Mesenchymal stem cell (in vitro differentiated cells and primary cell): ENCODE measurements around the gene GOLGA6L10.

Experiments
- DNase-seq: peaks from one replicate; pipeline ENCODE4 v3.0.0-alpha.2; 2013
- H2AFZ ChIP-seq: one replicate; pipeline ENCODE4 v1.6.1; 2013; ENCODE audit warnings: low read depth, mild to moderate bottlenecking, control low read depth, inconsistent platforms, low read length, moderate library complexity
- H2AK5ac ChIP-seq: 2 replicates; pipeline ENCODE4 v1.6.1; 2013; ENCODE audit warnings: low read length, moderate library complexity, mild to moderate bottlenecking, inconsistent platforms; ENCODE audit not compliant: severe bottlenecking
- H2BK120ac ChIP-seq: one replicate; pipeline ENCODE4 v1.6.1; 2013; ENCODE audit warnings: low read depth, mild to moderate bottlenecking, inconsistent platforms, low read length, moderate library complexity
- H2BK12ac ChIP-seq, 2 experiments: one replicate each; pipeline ENCODE4 v1.6.1; 2013; ENCODE audit warnings: inconsistent platforms in 2 of 2, low read length in 2 of 2, mild to moderate bottlenecking in 2 of 2, moderate library complexity in 2 of 2, control low read depth in 1 of 2
- H2BK15ac ChIP-seq: one replicate; pipeline ENCODE4 v1.6.1; 2013; ENCODE audit warnings: mild to moderate bottlenecking, low read depth, inconsistent platforms; ENCODE audit not compliant: poor library complexity, severe bottlenecking
- H2BK5ac ChIP-seq: 2 replicates; pipeline ENCODE4 v1.6.1; 2013; ENCODE audit warnings: low read depth, mild to moderate bottlenecking, low read length, control low read depth, inconsistent platforms; ENCODE audit not compliant: poor library complexity, severe bottlenecking
- H3K14ac ChIP-seq, 2 experiments: one replicate each; pipeline ENCODE4 v1.6.1; 2013; ENCODE audit warnings: inconsistent platforms in 2 of 2, low read length in 2 of 2, control low read depth in 1 of 2, mild to moderate bottlenecking in 1 of 2, moderate library complexity in 1 of 2
- H3K18ac ChIP-seq, 2 experiments: one replicate each; pipeline ENCODE4 v1.6.1; 2013; ENCODE audit warnings: inconsistent platforms in 2 of 2, low read length in 2 of 2, control low read depth in 1 of 2, low read depth in 1 of 2, mild to moderate bottlenecking in 1 of 2
- H3K23ac ChIP-seq, 2 experiments: one replicate each; pipeline ENCODE4 v1.6.1; 2013; ENCODE audit warnings: inconsistent platforms in 2 of 2, low read length in 2 of 2, mild to moderate bottlenecking in 2 of 2, moderate library complexity in 2 of 2, control low read depth in 1 of 2
- H3K27ac ChIP-seq: 2 replicates; pipeline ENCODE4 v1.5.1; 2013; ENCODE audit warnings: mild to moderate bottlenecking, moderate library complexity, low read length, control low read depth, inconsistent platforms; ENCODE audit not compliant: poor library complexity, severe bottlenecking
- H3K27me3 ChIP-seq, 2 experiments: 2 replicates each; pipeline versions ENCODE4 v1.6.1 to v1.7.0; 2013; ENCODE audit warnings: low read length in 2 of 2, mild to moderate bottlenecking in 2 of 2, moderate library complexity in 2 of 2, control low read depth in 1 of 2, inconsistent platforms in 1 of 2; ENCODE audit not compliant: control insufficient read depth in 1 of 2, insufficient read depth in 1 of 2
- H3K36me3 ChIP-seq, 2 experiments: 2 replicates each; pipeline versions ENCODE4 v1.6.1 to v1.7.0; 2013; ENCODE audit warnings: low read length in 2 of 2, control low read depth in 1 of 2, inconsistent platforms in 1 of 2, low read depth in 1 of 2, mild to moderate bottlenecking in 1 of 2; ENCODE audit not compliant: insufficient read depth in 2 of 2, control insufficient read depth in 1 of 2
- H3K4ac ChIP-seq, 2 experiments: one replicate each; pipeline ENCODE4 v1.6.1; 2013; ENCODE audit warnings: inconsistent platforms in 2 of 2, low read length in 2 of 2, mild to moderate bottlenecking in 2 of 2, moderate library complexity in 2 of 2, control low read depth in 1 of 2, low read depth in 1 of 2
- H3K4me1 ChIP-seq: 2 replicates; pipeline ENCODE4 v1.6.1; 2013; ENCODE audit warnings: low read depth, low read length, control low read depth; ENCODE audit not compliant: control insufficient read depth, insufficient read depth
- H3K4me2 ChIP-seq: 2 replicates; pipeline ENCODE4 v1.6.1; 2013; ENCODE audit warnings: low read length, mild to moderate bottlenecking, inconsistent platforms; ENCODE audit not compliant: poor library complexity, severe bottlenecking
- H3K4me3 ChIP-seq, 2 experiments: 2 replicates each; pipeline versions ENCODE4 v1.5.1 to v1.7.0; 2013; ENCODE audit warnings: low read length in 2 of 2, mild to moderate bottlenecking in 2 of 2, control low read depth in 1 of 2, low read depth in 1 of 2; ENCODE audit not compliant: insufficient read depth in 1 of 2
- H3K79me1 ChIP-seq: replicated peaks from 2 replicates; pipeline ENCODE4 v1.6.1; 2013; ENCODE audit warnings: mild to moderate bottlenecking, control low read depth, low read length, inconsistent platforms; ENCODE audit not compliant: poor library complexity, severe bottlenecking
- H3K9ac ChIP-seq: 2 replicates; pipeline ENCODE4 v1.7.0; 2013; ENCODE audit warnings: mild to moderate bottlenecking, low read length, moderate library complexity
- H3K9me3 ChIP-seq: 2 replicates; pipeline ENCODE4 v1.7.0; 2013; ENCODE audit warnings: mild to moderate bottlenecking, low read length; ENCODE audit not compliant: control insufficient read depth
- H4K8ac ChIP-seq: one replicate; pipeline ENCODE4 v1.6.1; 2013; ENCODE audit warnings: inconsistent platforms, mild to moderate bottlenecking, low read length, moderate library complexity
- H4K91ac ChIP-seq: one replicate; pipeline ENCODE4 v1.6.1; 2013; ENCODE audit warnings: mild to moderate bottlenecking, low read length, inconsistent platforms
- WGBS: methylation state at CpG from one replicate; pipeline ENCODE4 v1.1.7; 2013; ENCODE audit warnings: mixed read lengths; 5-methylcytosine and 5-hydroxymethylcytosine counted together

Gene GOLGA6L10

GRCh38 chr15:82306791-82307713 is 42.2 kb downstream of the GOLGA6L10 start:
- Histone ChIP-seq H3K14ac (peak overlapping the region in 1 of 2 experiments; percentile 2), H3K36me3 (no peaks in the 10 kb centered on the region), H2AK5ac (no peak overlapping the region), H3K27ac (no peak overlapping the region), H2BK12ac (no peak overlapping the region), H2BK15ac (no peak overlapping the region), H2BK5ac (no peak overlapping the region), H3K23ac (no peak overlapping the region), H3K4ac (no peak overlapping the region), H3K4me2 (no peak overlapping the region), H3K4me3 (no peak overlapping the region), H3K18ac (no peak overlapping the region), H2BK120ac (no peak overlapping the region), H4K8ac (no peak overlapping the region), H2AFZ (no peak overlapping the region), H3K27me3 (peaks cover 0 to 46% of the 10 kb centered on the region in 2 experiments), H3K4me1 (no peaks in the 10 kb centered on the region), H3K9ac (no peak overlapping the region), H4K91ac (no peak overlapping the region), H3K9me3 (peaks cover 3% of the 10 kb centered on the region), H3K79me1 (no peaks in the 10 kb centered on the region)
- DNase-seq = no peak
- WGBS = 86% methylated on average over 16 of the region's 16 CpGs

GRCh38 chr15:82305621-82306048 is 43.6 kb downstream of the GOLGA6L10 start:
- Histone ChIP-seq H3K14ac (peak overlapping the region in 1 of 2 experiments; percentile 38), H3K4me3 (no peak overlapping the region), H3K23ac (peak overlapping the region in 1 of 2 experiments; percentile 56), H3K79me1 (no peaks in the 10 kb centered on the region), H2BK15ac (no peak overlapping the region), H2AK5ac (no peak overlapping the region), H2AFZ (no peak overlapping the region), H4K91ac (no peak overlapping the region), H2BK5ac (no peak overlapping the region), H3K4me2 (no peak overlapping the region), H3K27me3 (peaks cover 0 to 45% of the 10 kb centered on the region in 2 experiments), H3K18ac (no peak overlapping the region), H3K36me3 (no peaks in the 10 kb centered on the region), H2BK120ac (no peak overlapping the region), H3K4me1 (no peaks in the 10 kb centered on the region), H3K27ac (no peak overlapping the region), H2BK12ac (no peak overlapping the region), H3K9me3 (peaks cover 3% of the 10 kb centered on the region), H3K9ac (no peak overlapping the region), H3K4ac (no peak overlapping the region), H4K8ac (no peak overlapping the region)
- WGBS = 94% methylated on average over 7 of the region's 7 CpGs
- no peak for DNase-seq

GRCh38 chr15:82304778-82305090 is 44.5 kb downstream of the GOLGA6L10 start:
- Histone ChIP-seq H2BK5ac (no peak overlapping the region), H3K36me3 (no peaks in the 10 kb centered on the region), H2AK5ac (no peak overlapping the region), H3K14ac (no peak overlapping the region), H3K4me2 (no peak overlapping the region), H3K79me1 (no peaks in the 10 kb centered on the region), H3K9ac (no peak overlapping the region), H2BK12ac (no peak overlapping the region), H3K27ac (no peak overlapping the region), H3K4me3 (no peak overlapping the region), H2BK15ac (no peak overlapping the region), H3K4ac (no peak overlapping the region), H3K27me3 (peaks cover 0 to 43% of the 10 kb centered on the region in 2 experiments), H4K91ac (no peak overlapping the region), H2BK120ac (no peak overlapping the region), H3K9me3 (no peaks in the 10 kb centered on the region), H3K18ac (no peak overlapping the region), H3K4me1 (no peaks in the 10 kb centered on the region), H4K8ac (no peak overlapping the region), H3K23ac (no peak overlapping the region), H2AFZ (no peak overlapping the region)
- 67% methylated on average over 2 of the region's 4 CpGs for WGBS
- DNase-seq = no peak

GRCh38 chr15:82303956-82304777 is 45.1 kb downstream of the GOLGA6L10 start:
- no peak overlapping the region for H4K91ac ChIP-seq
- no peaks in the 10 kb centered on the region for H3K9me3 ChIP-seq
- no peak overlapping the region for H2BK120ac ChIP-seq
- H2AFZ ChIP-seq = no peak overlapping the region
- H3K27me3 ChIP-seq = peaks cover 0 to 39% of the 10 kb centered on the region in 2 experiments
- H3K23ac ChIP-seq = no peak overlapping the region
- H2BK15ac ChIP-seq = no peak overlapping the region
- H3K4me1 ChIP-seq = no peaks in the 10 kb centered on the region
- no peak overlapping the region for H3K27ac ChIP-seq
- H3K4me3 ChIP-seq = no peak overlapping the region
- H3K36me3 ChIP-seq = no peaks in the 10 kb centered on the region
- no peak overlapping the region for H3K4ac ChIP-seq
- H3K14ac ChIP-seq = no peak overlapping the region
- no peak for DNase-seq
- H2BK5ac ChIP-seq = no peak overlapping the region
- 94% methylated on average over 10 of the region's 12 CpGs for WGBS
- no peak overlapping the region for H3K18ac ChIP-seq
- H2AK5ac ChIP-seq = no peak overlapping the region
- H3K79me1 ChIP-seq = no peaks in the 10 kb centered on the region
- no peak overlapping the region for H2BK12ac ChIP-seq
- no peak overlapping the region for H4K8ac ChIP-seq
- H3K4me2 ChIP-seq = no peak overlapping the region
- no peak overlapping the region for H3K9ac ChIP-seq
